NCI-H1417 treated with DMSO at 0.1 percent for 48 hours (cell line): ENCODE measurements around the gene MYCN.
"Not testable (repeated sequence)": the region's sequence is repeated elsewhere in the genome, so short reads cannot be mapped to it uniquely, and the experiment has no call there.

Experiments used
- DNase-seq: peaks from one replicate; lab custom pipeline; 2025; lab: John Stamatoyannopoulos, UW

Gene MYCN

DNA sequence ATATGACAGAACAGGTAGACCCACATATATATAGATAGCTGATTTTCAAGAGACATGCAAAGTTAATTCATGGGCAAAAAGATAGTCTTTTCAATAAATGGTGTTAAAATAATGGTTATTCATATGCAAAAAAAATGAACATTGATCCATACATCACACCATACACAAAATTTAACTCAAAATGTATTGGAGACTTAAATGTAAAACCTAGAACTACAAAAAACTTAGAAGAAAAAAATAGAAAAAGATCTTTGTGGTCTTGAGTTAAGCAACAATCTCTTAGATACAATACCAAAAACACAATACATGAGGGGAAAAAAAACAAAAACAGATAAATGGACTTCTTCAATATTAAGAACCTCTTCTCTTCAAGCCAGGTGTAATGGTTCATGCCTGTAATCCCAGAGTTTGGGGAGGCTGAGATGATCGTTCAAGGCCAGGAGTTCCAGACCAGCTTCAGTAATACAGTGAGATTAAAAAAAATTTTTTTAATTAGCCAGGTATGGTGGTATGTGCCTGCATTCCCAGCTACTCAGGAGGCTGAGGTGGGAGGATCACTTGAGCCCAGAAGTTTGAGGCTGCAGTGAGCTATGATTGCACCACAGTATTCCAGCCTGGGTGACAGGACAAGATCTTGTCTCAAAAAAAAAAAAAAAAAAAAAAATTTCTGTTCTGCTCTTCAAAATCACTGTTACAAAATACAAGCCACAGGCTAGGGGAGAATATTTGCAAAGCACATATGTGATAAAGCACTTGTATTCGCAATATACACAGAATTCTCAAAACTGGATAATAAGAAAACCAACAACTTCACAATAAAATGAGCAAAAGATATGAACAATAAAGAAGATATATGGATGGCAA, 32.7 kb upstream of the MYCN start:
- no peak for DNase-seq

DNA sequence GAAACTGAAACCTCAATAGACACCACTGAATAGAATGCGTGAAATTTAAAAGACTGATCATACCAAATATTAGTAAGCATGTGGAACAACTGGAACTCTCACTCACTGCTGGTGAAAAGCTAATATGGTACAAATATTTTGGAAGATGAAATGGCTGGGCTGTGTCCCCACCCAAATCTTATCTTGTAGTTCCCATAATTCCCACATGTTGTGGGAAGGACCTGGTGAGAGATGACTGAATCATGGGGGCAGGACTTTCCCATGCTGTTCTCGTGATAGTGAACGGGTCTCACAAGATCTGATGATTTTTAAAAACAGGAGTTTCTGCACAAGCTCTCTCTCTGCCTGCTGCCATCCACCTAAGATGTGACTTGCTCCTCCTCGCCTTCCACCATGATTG, 32.0 kb upstream of the MYCN start:
- DNase-seq = no peak

DNA sequence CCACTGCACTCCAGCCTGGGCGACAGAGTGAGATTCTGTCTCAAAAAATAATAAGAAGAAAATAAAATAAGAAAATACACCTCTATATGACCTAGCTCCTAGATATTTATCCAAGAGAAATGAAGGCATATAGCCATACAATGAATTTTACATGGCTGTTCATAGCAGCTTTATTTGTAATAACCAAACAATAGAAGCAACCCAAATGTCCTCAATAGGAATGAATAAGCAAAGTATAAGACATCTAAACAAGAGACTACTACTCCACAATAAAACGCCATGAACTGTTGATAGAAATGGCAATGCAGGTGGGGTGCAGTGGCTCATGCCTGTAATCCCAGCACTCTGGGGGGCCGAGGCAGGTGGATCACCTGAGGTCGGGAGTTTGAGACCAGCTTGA, 31.2 kb upstream of the MYCN start:
- DNase-seq = no peak

DNA sequence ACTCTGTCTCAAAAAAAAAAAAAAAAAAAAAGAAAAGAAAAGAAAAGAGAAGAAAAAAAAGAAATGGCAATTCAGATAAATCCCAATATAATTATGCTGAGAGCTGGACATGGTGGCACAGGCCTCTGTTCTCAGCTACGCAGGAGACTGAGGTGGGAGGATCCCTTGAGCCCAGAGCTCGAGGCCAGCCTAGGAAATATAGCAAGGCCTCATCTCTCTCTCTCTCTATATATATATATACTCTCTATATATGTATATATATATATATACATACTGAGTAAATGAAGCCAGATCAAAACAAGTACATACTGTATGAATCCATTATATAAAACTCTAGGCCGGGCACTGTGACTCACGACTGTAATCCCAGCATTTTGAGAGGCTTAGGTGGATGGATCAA, 30.6 kb upstream of the MYCN start:
- DNase-seq = no peak

DNA sequence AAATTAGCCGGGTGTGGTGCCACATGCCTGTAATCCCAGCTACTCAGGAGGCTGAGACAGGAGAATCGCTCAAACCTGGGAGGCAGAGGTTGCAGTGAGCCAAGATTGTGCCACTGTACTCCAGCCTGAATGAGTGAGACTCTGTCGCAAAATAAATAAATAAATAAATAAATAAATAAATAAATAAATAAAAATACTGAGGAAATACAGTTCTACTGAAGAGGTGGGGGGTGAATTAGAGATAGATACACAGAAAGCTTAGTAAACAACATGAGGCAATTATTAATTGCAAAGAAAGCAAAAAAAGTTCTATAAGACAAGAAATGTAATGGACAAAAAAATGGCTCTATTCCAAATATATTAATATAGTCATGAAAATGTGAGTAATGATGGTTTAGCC, 29.1 kb upstream of the MYCN start:
- DNase-seq = not testable (repeated sequence)

DNA sequence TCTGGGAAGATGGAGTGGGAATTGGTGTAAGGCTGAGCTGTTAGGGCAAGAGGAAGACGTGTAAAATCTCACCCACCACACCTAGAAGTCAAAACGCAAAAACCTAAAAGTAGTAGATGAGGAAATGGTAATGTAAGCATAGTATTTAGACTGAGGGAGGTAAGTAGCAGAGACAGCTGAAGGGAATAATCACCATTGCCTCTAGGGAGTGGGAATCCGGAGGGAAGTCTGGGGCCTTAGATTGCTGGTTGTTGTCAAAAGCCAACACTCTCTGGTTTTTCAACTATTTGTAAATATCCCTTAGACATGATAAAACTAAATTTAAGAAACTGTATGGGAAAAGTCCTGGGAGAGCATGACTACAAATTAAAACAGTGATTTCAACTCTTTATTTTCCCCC, 28.7 kb upstream of the MYCN start:
- no peak for DNase-seq

DNA sequence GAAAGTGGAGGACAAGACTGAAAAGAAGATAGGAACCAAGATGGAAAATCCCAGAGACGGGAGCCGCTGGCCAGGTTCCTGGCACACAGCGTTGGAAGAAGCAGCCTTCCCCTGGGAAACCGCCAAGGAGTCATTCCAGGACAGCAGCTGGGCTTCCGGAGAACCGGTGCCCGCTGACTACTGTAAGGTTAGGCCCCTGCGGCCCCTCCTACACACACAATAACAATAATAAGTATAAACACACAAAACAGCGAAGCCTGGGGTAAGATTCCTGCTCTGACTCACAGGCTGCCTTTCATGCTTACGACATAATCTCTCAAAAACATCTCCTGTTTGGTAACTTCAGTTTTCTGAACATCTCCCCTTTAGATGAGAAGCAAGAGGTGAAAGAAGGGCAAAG, 28.1 kb upstream of the MYCN start:
- no peak for DNase-seq

DNA sequence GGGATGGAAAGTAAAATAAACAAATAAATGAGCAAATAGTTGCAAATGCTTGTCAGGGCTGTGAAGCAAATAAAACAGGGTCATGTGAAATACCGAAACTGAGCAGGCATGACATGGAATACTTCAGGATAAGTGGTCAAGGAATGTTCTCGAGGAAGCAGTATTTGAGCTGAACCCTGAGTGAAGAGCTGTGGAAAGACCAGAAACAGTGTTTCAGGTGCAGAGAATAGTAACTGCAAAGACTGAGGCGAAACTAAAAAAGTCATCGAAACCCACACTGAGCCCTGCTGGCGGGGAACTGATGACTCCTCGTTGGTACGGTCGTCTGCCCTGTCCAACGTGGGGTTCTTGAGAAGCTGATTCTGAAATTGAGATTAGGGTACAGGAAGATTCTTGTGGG, 27.2 kb upstream of the MYCN start:
- DNase-seq = no peak

DNA sequence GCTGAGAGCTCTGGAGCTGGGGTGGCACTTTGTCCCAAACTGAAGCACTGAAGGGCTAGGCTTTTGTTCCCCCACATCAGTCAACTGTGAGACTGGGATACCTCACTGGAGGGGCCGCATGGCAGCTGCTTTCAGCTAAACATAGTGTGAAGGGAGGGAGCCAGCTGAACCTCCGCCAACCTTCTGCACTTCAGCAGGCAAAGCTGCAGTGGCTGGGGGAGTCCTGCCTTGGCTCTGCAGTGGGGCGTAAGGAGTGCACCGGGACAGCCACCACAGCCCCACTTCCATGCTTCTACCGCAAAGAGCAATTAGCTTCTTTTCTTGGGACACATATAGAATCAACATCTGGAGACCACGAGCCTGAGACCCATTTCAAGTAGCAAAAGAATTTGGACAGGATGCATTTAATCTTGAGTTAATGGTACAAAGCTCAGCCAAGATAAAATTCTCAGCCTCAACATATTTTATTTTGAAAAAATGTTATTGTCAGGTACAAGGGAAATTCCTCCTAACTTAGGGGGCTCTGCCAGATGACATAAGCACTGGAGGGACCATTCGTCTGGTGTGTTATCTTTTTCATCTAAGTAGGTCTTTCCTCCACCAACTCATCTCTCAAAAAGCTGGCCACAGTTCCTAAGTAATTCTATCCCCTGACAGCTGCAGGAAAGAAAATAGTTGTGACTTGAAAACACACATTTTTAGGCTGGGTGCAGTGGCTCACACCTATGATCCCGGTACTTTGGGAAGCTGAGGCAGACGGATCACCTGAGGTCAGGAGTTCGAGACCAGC, 25.6 kb upstream of the MYCN start:
- no peak for DNase-seq

DNA sequence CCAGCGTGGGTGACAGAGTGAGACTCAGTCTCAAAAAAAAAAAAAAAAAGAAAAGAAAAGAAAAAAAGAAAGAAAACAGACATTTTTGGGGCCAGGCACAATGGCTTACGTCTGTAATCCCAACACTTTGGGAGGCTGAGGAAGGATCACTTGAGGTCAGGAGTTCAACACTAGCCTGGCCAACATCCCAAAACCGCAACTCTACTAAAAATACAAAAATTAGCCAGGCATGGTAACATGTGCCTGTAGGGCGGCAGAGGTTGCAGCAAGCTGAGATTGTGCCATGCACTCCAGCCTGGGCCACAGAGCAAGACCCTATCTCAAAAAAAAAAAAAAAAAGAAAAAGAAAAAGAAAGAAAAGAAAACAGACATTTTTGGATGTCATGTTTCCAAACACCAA, 24.8 kb upstream of the MYCN start:
- DNase-seq = not testable (repeated sequence)

DNA sequence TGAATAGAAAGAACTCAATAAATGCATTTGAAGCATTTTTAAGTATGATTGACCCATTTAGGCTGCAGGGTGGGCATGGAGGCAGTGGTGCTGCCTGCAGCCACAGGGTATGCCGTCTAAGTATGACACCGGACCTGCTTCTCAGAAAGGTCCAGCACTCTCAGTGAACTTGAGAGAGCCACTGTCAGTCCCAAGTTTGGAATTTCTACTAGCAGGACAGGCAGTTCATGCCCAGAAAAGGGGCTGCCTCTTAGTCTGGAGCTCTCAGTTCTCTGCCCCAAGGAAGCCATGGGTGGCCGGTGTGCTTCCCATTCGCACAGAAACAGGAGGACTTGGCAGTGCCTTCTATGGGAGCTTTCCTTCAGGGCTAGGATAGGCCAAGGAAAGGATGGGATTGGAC, 24.0 kb upstream of the MYCN start:
- no peak for DNase-seq

DNA sequence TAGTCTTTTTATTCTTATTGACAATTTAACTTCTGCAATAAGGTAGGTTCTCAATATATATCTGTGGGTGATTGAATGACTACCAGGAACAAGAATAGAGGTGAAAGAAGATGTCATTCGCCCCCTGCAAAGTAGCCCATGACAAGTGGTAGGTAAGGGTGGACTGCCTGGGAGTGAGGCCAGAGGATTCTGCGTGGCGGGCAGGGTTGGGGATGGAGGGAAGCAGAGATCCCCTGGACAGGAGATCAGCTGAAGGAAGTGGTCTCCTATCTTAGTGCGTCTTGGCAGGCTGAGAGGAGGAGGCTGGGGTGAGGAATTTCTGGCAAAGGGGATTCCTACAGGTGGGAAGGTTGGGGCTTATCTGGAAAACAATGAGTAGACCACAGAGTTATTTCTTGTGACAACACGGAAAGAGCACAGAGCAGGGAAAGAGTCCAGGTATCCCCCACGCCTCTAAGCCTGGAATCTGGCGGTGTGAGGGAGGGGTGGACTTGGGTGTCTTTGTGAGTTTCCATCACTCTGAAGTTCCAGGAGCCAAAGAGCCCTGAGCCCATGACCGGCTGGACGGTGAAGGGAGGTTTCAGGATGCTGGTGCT, 21.5 kb upstream of the MYCN start:
- DNase-seq = no peak

DNA sequence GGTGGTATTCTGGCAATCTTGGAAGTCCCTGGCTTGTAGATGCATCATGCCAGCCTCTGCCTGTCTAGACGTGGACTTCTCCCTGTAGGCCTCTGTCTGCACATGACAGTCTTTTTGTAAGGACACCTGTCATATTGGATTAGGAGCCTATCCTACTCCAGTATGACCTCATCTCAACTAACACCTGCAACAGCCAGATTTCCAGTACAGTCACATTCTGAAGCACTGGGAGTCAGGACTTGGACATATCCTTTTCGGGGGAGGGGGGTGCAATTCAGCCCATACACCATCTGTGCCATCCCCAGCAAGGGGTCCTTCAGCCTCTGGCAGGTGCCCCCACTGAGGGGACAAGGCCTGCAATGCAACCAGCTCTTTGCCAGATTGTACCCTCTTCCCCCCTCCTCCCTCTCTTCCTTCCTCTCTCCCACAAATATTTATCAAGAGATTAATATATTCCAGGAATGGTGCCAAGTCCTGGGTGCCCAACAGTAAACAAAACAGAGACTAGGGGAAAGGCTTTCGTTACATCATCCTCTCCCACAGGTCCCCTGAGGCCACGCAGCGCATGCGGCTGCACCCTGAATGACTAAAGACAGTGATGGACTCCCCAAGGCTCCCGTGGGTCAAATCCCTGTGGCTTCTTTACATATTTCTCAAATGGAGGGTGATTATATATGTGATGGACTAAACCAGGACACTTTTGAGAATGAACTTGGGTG, 20.5 kb upstream of the MYCN start:
- DNase-seq = no peak

DNA sequence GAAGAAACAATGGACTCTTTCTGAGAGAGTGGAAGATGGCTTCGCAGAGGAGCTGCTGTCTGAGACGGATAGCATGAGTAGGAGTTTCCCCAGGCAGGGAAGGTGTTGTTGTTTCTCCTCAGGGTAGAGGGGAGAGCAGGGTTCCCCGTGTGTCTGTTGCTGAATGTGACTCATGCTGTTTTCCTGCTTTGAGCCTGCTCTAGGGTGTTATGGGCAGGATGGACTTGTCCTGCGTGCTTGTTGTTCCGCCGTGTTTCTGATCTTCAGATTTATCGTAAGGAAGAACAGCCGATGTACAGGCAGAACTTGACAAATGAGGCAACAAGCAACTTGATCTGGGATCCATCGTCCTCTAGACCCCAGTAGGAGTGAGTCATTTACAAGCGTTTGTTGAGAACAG, 19.7 kb upstream of the MYCN start:
- no peak for DNase-seq

DNA sequence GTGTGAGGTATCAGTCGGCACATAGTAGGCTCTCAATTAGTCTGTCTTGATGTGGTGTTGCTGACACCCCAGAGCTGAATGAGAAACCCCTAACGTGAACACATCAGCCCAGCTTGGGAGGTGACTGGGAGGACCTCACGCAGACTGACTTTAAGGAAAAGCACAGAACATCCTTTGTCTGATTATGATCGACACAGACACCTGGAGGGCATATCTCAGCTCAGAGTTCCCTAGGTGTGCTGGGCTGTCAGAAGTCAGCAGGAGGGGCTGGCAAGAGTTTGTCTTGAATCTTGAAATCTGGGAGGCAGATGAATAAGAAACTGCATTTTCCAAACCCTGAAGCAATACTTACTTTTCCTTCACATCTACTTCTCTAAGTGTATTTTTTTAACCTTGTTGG, 16.8 kb upstream of the MYCN start:
- no peak for DNase-seq

DNA sequence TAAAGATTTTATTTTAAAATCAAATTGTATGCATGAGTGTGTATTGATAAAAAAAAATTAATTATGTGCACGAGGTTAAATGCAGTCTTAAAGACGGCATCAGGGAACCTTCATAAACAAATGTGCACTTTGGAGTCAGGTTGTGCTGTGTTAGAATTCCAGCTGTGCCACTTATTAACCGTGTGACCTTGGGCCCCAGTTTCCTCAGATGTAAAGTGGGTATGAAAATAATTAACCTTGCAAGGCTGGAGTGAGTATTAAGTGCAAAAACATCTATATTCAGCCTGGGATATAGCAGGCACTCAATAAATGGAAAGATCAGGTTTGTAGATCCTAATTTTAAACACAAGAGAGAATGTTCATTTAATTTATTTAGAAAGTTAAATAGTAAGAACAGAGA, 14.5 kb upstream of the MYCN start:
- DNase-seq = no peak

DNA sequence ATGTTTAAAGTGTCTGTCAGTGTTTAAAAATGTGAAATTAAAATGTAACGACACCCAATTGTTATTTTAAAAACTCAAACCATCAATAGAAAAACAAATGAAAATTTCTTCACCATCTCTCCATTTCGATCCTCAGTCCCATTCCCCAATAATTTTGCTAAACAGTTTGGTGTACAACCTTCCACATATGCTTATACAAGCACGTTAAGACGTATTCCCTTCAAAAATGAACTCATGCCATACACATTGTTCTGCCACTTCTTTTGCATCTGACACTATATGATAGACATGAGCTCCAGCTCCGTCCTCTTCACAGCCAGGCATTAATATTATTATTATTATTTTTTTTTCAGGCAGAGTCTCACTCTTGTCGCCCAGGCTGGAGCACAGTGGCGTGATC, 14.1 kb upstream of the MYCN start:
- no peak for DNase-seq

DNA sequence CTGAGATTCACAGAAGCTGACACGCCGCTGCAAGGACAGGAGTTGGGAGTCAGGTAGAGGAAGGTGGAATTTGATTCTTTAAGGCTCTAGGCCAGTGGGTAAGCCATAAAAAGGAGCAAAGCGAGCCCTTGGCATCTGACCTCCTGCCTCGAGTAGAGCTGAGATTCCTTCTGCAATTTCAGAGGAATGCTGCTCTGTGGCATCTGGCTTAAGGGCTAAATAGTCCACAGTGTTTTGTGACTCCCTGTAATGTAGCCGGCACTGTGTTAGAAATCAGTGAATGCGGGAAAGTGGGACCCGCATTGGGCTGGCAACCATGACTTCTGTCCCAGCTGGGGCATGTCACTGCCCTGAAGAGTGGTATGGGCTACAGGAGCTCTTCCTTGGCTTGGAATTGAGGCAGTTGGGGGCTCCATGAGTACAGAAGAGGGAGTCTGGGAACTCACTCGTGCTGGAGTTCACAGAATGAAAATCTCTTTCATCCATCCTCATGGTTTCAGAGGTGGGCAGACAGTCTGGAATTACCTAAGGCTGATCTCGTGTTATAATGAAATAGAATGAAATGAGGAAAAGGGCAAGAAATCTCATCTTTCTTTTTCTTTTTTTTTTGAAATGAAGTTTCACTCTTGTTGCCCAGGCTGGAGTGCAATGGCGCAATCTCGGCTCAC, 12.7 kb upstream of the MYCN start:
- DNase-seq = no peak

DNA sequence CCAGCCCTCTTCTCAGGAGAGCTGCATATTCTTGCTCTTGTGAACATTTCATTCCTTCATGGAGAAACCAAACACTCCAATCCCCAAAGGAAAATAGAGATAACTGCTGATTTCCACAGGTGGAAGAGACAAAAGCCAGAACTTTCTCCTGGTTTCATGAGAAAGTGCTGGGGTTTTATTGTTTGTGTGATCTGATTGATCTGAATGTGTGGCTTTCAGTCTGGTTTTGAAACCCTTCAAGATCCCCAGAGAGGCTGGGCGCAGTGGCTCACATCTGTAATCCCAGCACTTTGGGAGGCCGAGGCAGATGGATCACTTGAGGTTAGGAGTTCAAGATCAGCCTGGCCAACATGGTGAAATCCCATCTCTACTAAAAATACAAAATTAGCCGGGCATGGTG, 11.3 kb upstream of the MYCN start:
- not testable (repeated sequence) for DNase-seq

DNA sequence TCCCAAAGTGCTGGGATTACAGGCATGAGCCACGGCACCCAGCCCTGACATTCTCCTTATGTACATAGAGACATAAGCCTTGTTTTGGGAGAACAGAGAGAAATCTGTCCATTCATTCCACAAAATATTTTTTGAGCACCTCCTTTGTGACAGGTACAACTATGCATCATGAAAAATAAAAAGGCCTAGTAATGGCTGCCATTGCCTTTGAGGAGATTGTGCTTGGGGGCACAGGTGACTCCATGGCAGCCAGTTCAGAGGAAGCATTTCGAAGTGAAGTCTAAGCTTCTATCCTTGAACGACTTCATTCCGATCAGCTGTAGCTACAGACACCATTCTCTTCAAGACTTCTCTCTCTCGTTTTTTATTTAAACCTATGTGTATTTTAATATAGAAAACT, 10.5 kb upstream of the MYCN start:
- DNase-seq = no peak

DNA sequence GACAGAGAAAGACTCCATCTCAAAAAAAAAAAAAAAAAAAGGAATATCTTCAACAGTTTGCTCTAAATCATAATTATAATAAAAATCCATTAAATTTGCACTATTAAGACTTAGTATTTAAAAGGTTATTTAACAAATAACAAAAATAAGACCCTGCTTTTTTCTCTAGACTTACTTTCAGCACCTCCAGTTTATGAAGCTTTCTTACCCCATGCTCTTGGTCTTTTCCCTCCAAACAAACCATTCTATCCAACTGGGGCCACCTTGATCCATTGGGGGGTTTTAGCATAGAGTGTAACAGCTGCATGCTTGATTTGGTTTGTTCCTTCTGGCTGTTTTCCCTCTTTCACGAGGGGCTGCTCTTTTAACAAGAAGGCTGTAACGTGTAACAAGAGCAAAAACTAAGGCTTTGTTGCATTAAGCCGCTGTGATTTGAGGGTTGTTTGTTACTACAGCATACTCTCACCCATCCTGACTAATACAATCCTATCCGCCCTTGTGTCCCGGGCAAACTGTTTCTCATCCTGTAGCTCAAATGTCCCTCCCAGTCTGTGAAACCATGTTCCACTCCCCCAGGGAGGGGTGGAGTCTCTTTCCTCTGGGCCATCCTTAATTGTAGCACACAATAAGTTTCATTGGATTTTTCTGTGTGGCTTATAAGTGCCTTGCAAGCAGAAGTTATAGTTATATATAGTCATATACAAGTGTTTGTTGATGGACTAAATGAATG, 9.6 kb upstream of the MYCN start:
- no peak for DNase-seq
